Stimulated activated memory B cell treated with anti-CD40 and anti-IgM and Interleukin-4, amounts not matched to agents 10 μg/mL and 1 μg/mL and 100 μg/mL, for 72 hours (primary cell): ENCODE results near the gene TNNT2.
A peak's percentile ranks its signal among the peaks of the same experiment; 100 is the strongest.

ENCODE experiments used
- ATAC-seq: fragments of 150-1000 bp; cut with Tn5 transposase; 2 replicates; pipeline ENCODE4 v1.10.0; 2021
- H3K27ac Mint-ChIP-seq: one replicate; pipeline ENCODE4 v1.8.0; 2022; ENCODE audit warnings: mild to moderate bottlenecking, mixed read lengths
- H3K27me3 Mint-ChIP-seq: one replicate; pipeline ENCODE4 v1.8.0; 2022; ENCODE audit warnings: mixed read lengths
- H3K36me3 Mint-ChIP-seq: one replicate; pipeline ENCODE4 v1.8.0; 2022; ENCODE audit warnings: mixed read lengths
- H3K4me1 Mint-ChIP-seq: one replicate; pipeline ENCODE4 v1.8.0; 2022; ENCODE audit warnings: mixed read lengths
- H3K4me3 Mint-ChIP-seq: one replicate; pipeline ENCODE4 v1.8.0; 2022; ENCODE audit warnings: mild to moderate bottlenecking, moderate library complexity, mixed read lengths
- H3K9me3 Mint-ChIP-seq: one replicate; pipeline ENCODE4 v1.8.0; 2022; ENCODE audit warnings: mixed read lengths

TNNT2 gene

GRCh38 chr1:201408176-201408833 is 30.8 kb upstream of the TNNT2 start:
- Mint-ChIP-seq H3K4me3 (no peak overlapping the region), H3K36me3 (no peaks in the 10 kb centered on the region), H3K27me3 (peaks cover 34% of the 10 kb centered on the region), H3K9me3 (no peaks in the 10 kb centered on the region), H3K4me1 (peaks cover 12% of the 10 kb centered on the region), H3K27ac (no peak overlapping the region)
- no peak for ATAC-seq

- Mint-ChIP-seq H3K4me1 (peaks cover 12% of the 10 kb centered on the region), H3K36me3 (no peaks in the 10 kb centered on the region), H3K27me3 (peaks cover 34% of the 10 kb centered on the region), H3K4me3 (peak overlapping the region; percentile 10), H3K9me3 (no peaks in the 10 kb centered on the region), H3K27ac (peak overlapping the region; percentile 40)
- ATAC-seq: peak; percentile 71
These were observed 29.4 kb upstream of the TNNT2 start for GRCh38 chr1:201406831-201407406.

- Mint-ChIP-seq H3K4me3 (no peak overlapping the region), H3K4me1 (peaks cover 12% of the 10 kb centered on the region), H3K9me3 (no peaks in the 10 kb centered on the region), H3K27ac (peak overlapping the region; percentile 57), H3K27me3 (peaks cover 24% of the 10 kb centered on the region), H3K36me3 (no peaks in the 10 kb centered on the region)
- peak; percentile 52 for ATAC-seq
These were observed 28.0 kb upstream of the TNNT2 start for GRCh38 chr1:201405484-201405831.

- H3K36me3 Mint-ChIP-seq: no peaks in the 10 kb centered on the region
- H3K9me3 Mint-ChIP-seq: no peaks in the 10 kb centered on the region
- no peak overlapping the region for H3K4me3 Mint-ChIP-seq
- H3K27me3 Mint-ChIP-seq: peaks cover 19% of the 10 kb centered on the region
- no peak for ATAC-seq
- H3K4me1 Mint-ChIP-seq: peaks cover 12% of the 10 kb centered on the region
- peak overlapping the region; percentile 57 for H3K27ac Mint-ChIP-seq
These were observed 27.4 kb upstream of the TNNT2 start for GRCh38 chr1:201404722-201405483.

GRCh38 chr1:201404055-201404454 is 26.6 kb upstream of the TNNT2 start:
- peak overlapping the region; percentile 57 for H3K27ac Mint-ChIP-seq

GRCh38 chr1:201403359-201403758 is 25.9 kb upstream of the TNNT2 start:
- Mint-ChIP-seq H3K4me3 (no peak overlapping the region), H3K4me1 (peaks cover 12% of the 10 kb centered on the region), H3K27me3 (peaks cover 15% of the 10 kb centered on the region), H3K36me3 (no peaks in the 10 kb centered on the region), H3K27ac (no peak overlapping the region), H3K9me3 (no peaks in the 10 kb centered on the region)
- no peak for ATAC-seq

More at GRCh38 chr1:201404055-201404454, 26.6 kb upstream of the TNNT2 start:
- no peaks in the 10 kb centered on the region for H3K9me3 Mint-ChIP-seq
- ATAC-seq: peak; percentile 44
- H3K4me1 Mint-ChIP-seq: peaks cover 12% of the 10 kb centered on the region
- no peak overlapping the region for H3K4me3 Mint-ChIP-seq
- peaks cover 13% of the 10 kb centered on the region for H3K27me3 Mint-ChIP-seq
- H3K36me3 Mint-ChIP-seq: no peaks in the 10 kb centered on the region

GRCh38 chr1:201401700-201402099 is 24.2 kb upstream of the TNNT2 start:
- Mint-ChIP-seq H3K27me3 (peaks cover 21% of the 10 kb centered on the region), H3K36me3 (no peaks in the 10 kb centered on the region), H3K27ac (no peak overlapping the region), H3K9me3 (no peaks in the 10 kb centered on the region), H3K4me1 (peaks cover 3% of the 10 kb centered on the region), H3K4me3 (no peak overlapping the region)
- no peak for ATAC-seq

- no peak for ATAC-seq
- no peak overlapping the region for H3K4me3 Mint-ChIP-seq
- no peaks in the 10 kb centered on the region for H3K4me1 Mint-ChIP-seq
- peaks cover 29% of the 10 kb centered on the region for H3K27me3 Mint-ChIP-seq
- no peaks in the 10 kb centered on the region for H3K9me3 Mint-ChIP-seq
- H3K36me3 Mint-ChIP-seq: no peaks in the 10 kb centered on the region
- no peak overlapping the region for H3K27ac Mint-ChIP-seq
These were observed 23.4 kb upstream of the TNNT2 start for GRCh38 chr1:201400852-201401230.

GRCh38 chr1:201400212-201400851 is 22.9 kb upstream of the TNNT2 start:
- Mint-ChIP-seq H3K27me3 (peaks cover 32% of the 10 kb centered on the region), H3K27ac (no peak overlapping the region), H3K4me3 (no peak overlapping the region), H3K36me3 (no peaks in the 10 kb centered on the region), H3K9me3 (no peaks in the 10 kb centered on the region), H3K4me1 (no peaks in the 10 kb centered on the region)
- no peak for ATAC-seq

- no peaks in the 10 kb centered on the region for H3K4me1 Mint-ChIP-seq
- no peaks in the 10 kb centered on the region for H3K36me3 Mint-ChIP-seq
- no peak overlapping the region for H3K4me3 Mint-ChIP-seq
- no peak for ATAC-seq
- H3K9me3 Mint-ChIP-seq: no peaks in the 10 kb centered on the region
- H3K27ac Mint-ChIP-seq: no peak overlapping the region
- peaks cover 40% of the 10 kb centered on the region for H3K27me3 Mint-ChIP-seq
These were observed 22.1 kb upstream of the TNNT2 start for GRCh38 chr1:201399352-201400126.

- H3K27ac Mint-ChIP-seq: no peak within 1 kb of the TSS
- H3K9me3 Mint-ChIP-seq: no peaks in the 10 kb centered on the region
- H3K4me3 Mint-ChIP-seq: no peak within 1 kb of the TSS
- no peak for ATAC-seq
- H3K36me3 Mint-ChIP-seq: no peaks in the 10 kb centered on the region
- no peaks in the 10 kb centered on the region for H3K4me1 Mint-ChIP-seq
- peaks cover 45% of the 10 kb centered on the region for H3K27me3 Mint-ChIP-seq
These were observed 21.5 kb upstream of the TNNT2 start, which contains the start of gene LAD1 for GRCh38 chr1:201399018-201399351. TSS of gene LAD1 (minus strand) at chr1:201399324. CDS start at chr1:201399306, 18 bp downstream.

- H3K4me3 Mint-ChIP-seq: no peak overlapping the region
- peaks cover 56% of the 10 kb centered on the region for H3K27me3 Mint-ChIP-seq
- no peak overlapping the region for H3K27ac Mint-ChIP-seq
- H3K9me3 Mint-ChIP-seq: no peaks in the 10 kb centered on the region
- H3K4me1 Mint-ChIP-seq: no peaks in the 10 kb centered on the region
- no peaks in the 10 kb centered on the region for H3K36me3 Mint-ChIP-seq
- no peak for ATAC-seq
These were observed 20.2 kb upstream of the TNNT2 start for GRCh38 chr1:201397675-201398074.

GRCh38 chr1:201396861-201397464 is 19.5 kb upstream of the TNNT2 start:
- H3K36me3 Mint-ChIP-seq: no peaks in the 10 kb centered on the region
- no peaks in the 10 kb centered on the region for H3K4me1 Mint-ChIP-seq
- ATAC-seq: no peak
- H3K27me3 Mint-ChIP-seq: peaks cover 63% of the 10 kb centered on the region
- H3K4me3 Mint-ChIP-seq: no peak overlapping the region
- no peak overlapping the region for H3K27ac Mint-ChIP-seq
- no peaks in the 10 kb centered on the region for H3K9me3 Mint-ChIP-seq

GRCh38 chr1:201395936-201396335 is 18.5 kb upstream of the TNNT2 start:
- no peaks in the 10 kb centered on the region for H3K36me3 Mint-ChIP-seq
- H3K27ac Mint-ChIP-seq: no peak overlapping the region
- H3K4me3 Mint-ChIP-seq: no peak overlapping the region
- H3K27me3 Mint-ChIP-seq: peaks cover 67% of the 10 kb centered on the region
- no peak for ATAC-seq
- no peaks in the 10 kb centered on the region for H3K4me1 Mint-ChIP-seq
- H3K9me3 Mint-ChIP-seq: no peaks in the 10 kb centered on the region
